H1 (cell line): ENCODE results near the gene EPB41L3. TPM values are rescaled to one million over a fixed set of nuclear protein-coding genes. Genes with fewer than 3 reads are reported as not detected.

Source experiments
- CTCF ChIA-PET: fragments of 300-600 bp; sonication (Branson Sonifier 250); formaldehyde crosslinking; loops from one replicate; lab custom pipeline; 2021; ENCODE audit not compliant: partially characterized antibody; lab: Charles Lee
- POLR2A ChIA-PET: fragments of 300-600 bp; sonication (Branson Sonifier 250); formaldehyde crosslinking; loops from one replicate; lab custom pipeline; 2021; ENCODE audit warnings: inconsistent platforms; ENCODE audit not compliant: partially characterized antibody; lab: Charles Lee
- DNase-seq, 2 experiments: peaks; one replicate each; pipeline versions ENCODE4 v3.0.0 to v3.0.0-alpha.2; 2010 to 2022; ENCODE audit warnings: low spot score in 2 of 2, low read depth in 1 of 2, mixed read lengths in 1 of 2
- FAIRE-seq: peaks from 2 replicates; lab custom pipeline; 2011; peaks lifted over from hg19 to GRCh38; lab: Jason Lieb, UNC
- H2AFZ ChIP-seq: 2 replicates; pipeline ENCODE4 v1.8.1; 2012; ENCODE audit warnings: low read length, inconsistent platforms
- H2AK5ac ChIP-seq: 2 replicates; pipeline ENCODE4 v1.6.1; 2013; ENCODE audit warnings: low read depth, low read length
- H2BK120ac ChIP-seq: replicated peaks from 2 replicates; pipeline ENCODE3; 2013; ENCODE audit warnings: low read depth, low read length, inconsistent platforms
- H2BK12ac ChIP-seq: 2 replicates; pipeline ENCODE4 v1.6.1; 2013; ENCODE audit warnings: low read depth, low read length
- H2BK15ac ChIP-seq: 2 replicates; pipeline ENCODE4 v1.6.1; 2013; ENCODE audit warnings: low read length
- H2BK20ac ChIP-seq: 2 replicates; pipeline ENCODE4 v1.6.1; 2013; ENCODE audit warnings: low read length
- H2BK5ac ChIP-seq: 2 replicates; pipeline ENCODE4 v1.6.1; 2013; ENCODE audit warnings: low read depth, low read length
- H3K14ac ChIP-seq: 2 replicates; pipeline ENCODE4 v1.6.1; 2013; ENCODE audit warnings: inconsistent platforms; ENCODE audit not compliant: insufficient read length
- H3K18ac ChIP-seq: 2 replicates; pipeline ENCODE4 v1.6.1; 2013; ENCODE audit warnings: low read length; ENCODE audit errors: extremely low read depth
- H3K23ac ChIP-seq: 2 replicates; pipeline ENCODE4 v1.6.1; 2013; ENCODE audit warnings: inconsistent platforms; ENCODE audit not compliant: insufficient read length
- H3K23me2 ChIP-seq: 2 replicates; pipeline ENCODE4 v1.6.1; 2013; ENCODE audit warnings: low read depth, low read length
- H3K27ac ChIP-seq: 2 replicates; pipeline ENCODE4 v1.6.1; 2011; ENCODE audit warnings: low read depth, low read length, inconsistent platforms
- H3K27me3 ChIP-seq, 4 experiments: replicated peaks in 1 of 4; 1 replicate in 1 of 4; 2 replicates in 3 of 4; pipeline versions ENCODE4 v1.6.1 to v1.8.1; 2011 to 2013; ENCODE audit warnings: low read length in 3 of 4, mild to moderate bottlenecking in 3 of 4, inconsistent platforms in 2 of 4, mixed read lengths in 2 of 4, moderate library complexity in 1 of 4; ENCODE audit not compliant: control insufficient read depth in 3 of 4, insufficient read depth in 3 of 4; ENCODE audit errors: extremely low read depth in 1 of 4
- H3K36me3 ChIP-seq, 4 experiments: 2 replicates each; pipeline versions ENCODE4 v1.6.1 to v1.8.1; 2011 to 2013; ENCODE audit warnings: mild to moderate bottlenecking in 4 of 4, low read length in 3 of 4, moderate library complexity in 2 of 4, control low read depth in 1 of 4, inconsistent platforms in 1 of 4; ENCODE audit not compliant: insufficient read depth in 4 of 4, control insufficient read depth in 2 of 4
- H3K4ac ChIP-seq: replicated peaks from 2 replicates; pipeline ENCODE3; 2013; ENCODE audit warnings: low read length, low read depth, mixed read lengths, inconsistent platforms; ENCODE audit not compliant: insufficient read length
- H3K4me1 ChIP-seq, 4 experiments: replicated peaks in 1 of 4; 1 replicate in 1 of 4; 2 replicates in 3 of 4; pipeline versions ENCODE4 v1.6.1 to v1.8.1; 2011 to 2013; ENCODE audit warnings: low read length in 3 of 4, inconsistent platforms in 2 of 4, mixed read lengths in 1 of 4; ENCODE audit not compliant: insufficient read depth in 4 of 4, control insufficient read depth in 3 of 4
- H3K4me2 ChIP-seq, 2 experiments: 2 replicates each; pipeline versions ENCODE4 v1.6.1 to v1.8.1; 2011 to 2013; ENCODE audit warnings: low read depth in 2 of 2, low read length in 2 of 2, control low read depth in 1 of 2, inconsistent platforms in 1 of 2, mild to moderate bottlenecking in 1 of 2; ENCODE audit not compliant: insufficient read depth in 1 of 2
- H3K4me3 ChIP-seq, 4 experiments: fragments of 200-600, 300-600 bp in 1 of 4; sonication (generic), shearing (Covaris generic), sonication (Bioruptor Twin) in 1 of 4; 2 replicates each; pipeline versions ENCODE4 v1.5.1 to v1.8.1; 2011 to 2016; ENCODE audit warnings: low read length in 4 of 4, low read depth in 3 of 4, control low read depth in 2 of 4, inconsistent platforms in 2 of 4, mild to moderate bottlenecking in 2 of 4, mixed read lengths in 1 of 4, moderate library complexity in 1 of 4; ENCODE audit not compliant: insufficient read depth in 2 of 4; ENCODE audit errors: extremely low read depth in 1 of 4
- H3K56ac ChIP-seq: replicated peaks from 2 replicates; pipeline ENCODE3; 2013; ENCODE audit warnings: low read depth, mild to moderate bottlenecking, mixed read lengths, low read length, inconsistent platforms; ENCODE audit not compliant: insufficient read length
- H3K79me1 ChIP-seq: 2 replicates; pipeline ENCODE4 v1.6.1; 2013; ENCODE audit warnings: low read depth, low read length, control low read depth
- H3K79me2 ChIP-seq, 2 experiments: 2 replicates each; pipeline versions ENCODE4 v1.6.1 to v1.8.1; 2012 to 2013; ENCODE audit warnings: low read length in 2 of 2, mild to moderate bottlenecking in 2 of 2, inconsistent platforms in 1 of 2; ENCODE audit not compliant: insufficient read depth in 2 of 2, control insufficient read depth in 1 of 2
- H3K9ac ChIP-seq, 4 experiments: replicated peaks in 1 of 4; 1 replicate in 1 of 4; 2 replicates in 3 of 4; pipeline versions ENCODE4 v1.6.1 to v1.8.1; 2011 to 2013; ENCODE audit warnings: low read depth in 3 of 4, low read length in 3 of 4, control low read depth in 2 of 4, mild to moderate bottlenecking in 2 of 4, moderate library complexity in 2 of 4, inconsistent platforms in 1 of 4; ENCODE audit errors: extremely low read depth in 1 of 4
- H3K9me3 ChIP-seq, 2 experiments: 2 replicates each; pipeline versions ENCODE4 v1.6.1 to v1.8.1; 2012 to 2013; ENCODE audit warnings: mild to moderate bottlenecking in 2 of 2, moderate library complexity in 2 of 2, control low read depth in 1 of 2, inconsistent platforms in 1 of 2, low read depth in 1 of 2, low read length in 1 of 2, mixed read lengths in 1 of 2; ENCODE audit not compliant: insufficient read depth in 2 of 2
- H4K20me1 ChIP-seq, 2 experiments: replicated peaks in 1 of 2; 2 replicates each; pipeline versions ENCODE3 to v1.8.1; 2011 to 2013; ENCODE audit warnings: inconsistent platforms in 2 of 2, low read length in 2 of 2, mild to moderate bottlenecking in 1 of 2; ENCODE audit not compliant: insufficient read depth in 2 of 2, control insufficient read depth in 1 of 2
- H4K5ac ChIP-seq: 2 replicates; pipeline ENCODE4 v1.6.1; 2013; ENCODE audit warnings: low read length, low read depth, mixed read lengths, inconsistent platforms; ENCODE audit not compliant: insufficient read length
- H4K8ac ChIP-seq: 2 replicates; pipeline ENCODE4 v1.8.0; 2013; ENCODE audit warnings: mild to moderate bottlenecking, moderate library complexity, low read length, inconsistent platforms; ENCODE audit not compliant: insufficient read depth; ENCODE audit errors: extremely low read depth
- H4K91ac ChIP-seq: replicated peaks from 2 replicates; pipeline ENCODE3; 2013; ENCODE audit warnings: low read length, mixed read lengths, inconsistent platforms; ENCODE audit not compliant: insufficient read length
- BCL11A ChIP-seq, 2 experiments: IDR thresholded peaks; one replicate each; pipeline ENCODE4 v1.6.1; 2011; ENCODE audit warnings: low read depth in 2 of 2, low read length in 2 of 2, mild to moderate bottlenecking in 2 of 2
- CTBP2 ChIP-seq: IDR thresholded peaks from 2 replicates; pipeline ENCODE4 v1.7.0; 2011; ENCODE audit warnings: borderline replicate concordance, mild to moderate bottlenecking, moderate library complexity, mixed read lengths, low read length; ENCODE audit not compliant: insufficient read depth, insufficient read length
- PHF8 ChIP-seq: fragments of 200-600 bp; sonication (generic); conservative IDR thresholded peaks from 2 replicates; pipeline ENCODE4 v1.7.1; 2012; ENCODE audit warnings: low read depth, mild to moderate bottlenecking, inconsistent platforms, low read length, moderate library complexity
- SIRT6 ChIP-seq: IDR thresholded peaks from one replicate; pipeline ENCODE4 v1.7.1; 2012; ENCODE audit warnings: low read length, inconsistent platforms
- SP1 ChIP-seq: IDR thresholded peaks from 2 replicates; pipeline ENCODE4 v1.6.1; 2011; ENCODE audit warnings: low read depth, low read length
- TBP ChIP-seq: IDR thresholded peaks from 2 replicates; pipeline ENCODE4 v1.6.1; 2011; ENCODE audit warnings: low read depth, low read length, improper control_type of control experiment
- TCF12 ChIP-seq: IDR thresholded peaks from 2 replicates; pipeline ENCODE4 v1.6.1; 2011; ENCODE audit warnings: low read depth, mild to moderate bottlenecking, low read length
- WGBS, 2 experiments: shearing (Covaris generic) in 1 of 2; methylation state at CpG; one replicate each; pipeline versions ENCODE4 v1.1.6 to v1.1.7; 2013 to 2015; ENCODE audit warnings: low lambda C conversion rate in 2 of 2, mixed read lengths in 2 of 2, inconsistent platforms in 1 of 2, low coverage in 1 of 2, missing lambda C conversion rate in 1 of 2; ENCODE audit not compliant: insufficient replicate concordance in 2 of 2, insufficient coverage in 1 of 2, insufficient read length in 1 of 2; ENCODE audit errors: extremely low coverage in 1 of 2, missing lambda C conversion rate in 1 of 2; 5-methylcytosine and 5-hydroxymethylcytosine counted together
- polyA plus RNA-seq, 7 experiments: library from polyadenylated mRNA; depleted of rRNA in 3 of 7; stranded (reverse) in 5 of 7; unstranded in 2 of 7; fragments of >200 nt in 5 of 7; fragments of 200-250 nt in 2 of 7; gene quantifications; 1 replicate in 5 of 7; 2 replicates in 1 of 7; 4 replicates in 1 of 7; pipeline versions ENCODE4 v1.2.1 to v1.2.3, GENCODE V29; 2011 to 2013; ENCODE audit warnings: missing spikeins in 2 of 7, mixed read lengths in 2 of 7
- total RNA-seq: library from RNA; stranded (reverse); fragmentation: NEBNext Ultra II Directional; extraction: Animal tissue kit (Norgen Biotek cat#: 25700); gene quantifications from 2 replicates; pipeline ENCODE4 v1.2.1, GENCODE V29; 2021
- TF ChIP-seq, protein P1 (sequence below): IDR thresholded peaks from 2 replicates; pipeline ENCODE4 v1.6.1; 2011; ENCODE audit warnings: low read length, improper control_type of control experiment
- TF ChIP-seq, protein P2 (sequence below): IDR thresholded peaks from 2 replicates; pipeline ENCODE4 v1.6.1; 2012; ENCODE audit warnings: inconsistent platforms

EPB41L3 gene
- total and polyA plus RNA-seq, 2 of the 8 experiments (the other 6 are each of a cell fraction or from before 2014, with no cell fraction given) = 7.9 to 16.1 TPM

- H3K9me3 ChIP-seq = no peaks in the 10 kb centered on the region
- H2BK5ac ChIP-seq = no peak overlapping the region
- H3K9ac ChIP-seq = no peak overlapping the region
- 92% methylated on average over 10 of the region's 10 CpGs; no CpG with 5 or more reads in 1 of the 2 experiments for WGBS, 2 experiments
- no peak overlapping the region for H2AFZ ChIP-seq
- H2AK5ac ChIP-seq = no peak overlapping the region
- H3K23ac ChIP-seq = no peak overlapping the region
- H3K4me2 ChIP-seq = no peak overlapping the region
- no peak overlapping the region for H2BK120ac ChIP-seq
- H4K20me1 ChIP-seq = no peaks in the 10 kb centered on the region
- no peak overlapping the region for H3K27ac ChIP-seq
- H3K79me1 ChIP-seq = no peaks in the 10 kb centered on the region
- H3K27me3 ChIP-seq = no peaks in the 10 kb centered on the region
- FAIRE-seq = no peak
- no peaks in the 10 kb centered on the region for H3K4me1 ChIP-seq
- no peak overlapping the region for H3K14ac ChIP-seq
- no peak overlapping the region for H2BK15ac ChIP-seq
- H3K36me3 ChIP-seq = no peaks in the 10 kb centered on the region; a peak in 1 of 8 replicates
- POLR2A ChIA-PET = no interaction called here
- H4K91ac ChIP-seq = no peak overlapping the region
- no peaks in the 10 kb centered on the region for H3K23me2 ChIP-seq
- no peak overlapping the region for H3K18ac ChIP-seq
- no peak overlapping the region for H2BK20ac ChIP-seq
- H3K56ac ChIP-seq = no peak overlapping the region
- no peak overlapping the region for H3K4me3 ChIP-seq
- H3K4ac ChIP-seq = no peak overlapping the region
- CTCF ChIA-PET = interaction anchor here (1.2 kb wide), 1 partner anchor 19 kb away, joined by 4 read pairs; no protein-coding TSS in a partner anchor
- DNase-seq = no peak
- no peak overlapping the region for H4K8ac ChIP-seq
- no peaks in the 10 kb centered on the region for H3K79me2 ChIP-seq
- no peak overlapping the region for H4K5ac ChIP-seq
- H2BK12ac ChIP-seq = no peak overlapping the region
- no peak for TF ChIP-seq PHF8
- no peak for TF ChIP-seq TCF12
- no peak for TF ChIP-seq SIRT6
- TF ChIP-seq TBP = no peak
- TF ChIP-seq, protein P1, sequence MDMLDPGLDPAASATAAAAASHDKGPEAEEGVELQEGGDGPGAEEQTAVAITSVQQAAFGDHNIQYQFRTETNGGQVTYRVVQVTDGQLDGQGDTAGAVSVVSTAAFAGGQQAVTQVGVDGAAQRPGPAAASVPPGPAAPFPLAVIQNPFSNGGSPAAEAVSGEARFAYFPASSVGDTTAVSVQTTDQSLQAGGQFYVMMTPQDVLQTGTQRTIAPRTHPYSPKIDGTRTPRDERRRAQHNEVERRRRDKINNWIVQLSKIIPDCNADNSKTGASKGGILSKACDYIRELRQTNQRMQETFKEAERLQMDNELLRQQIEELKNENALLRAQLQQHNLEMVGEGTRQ = no peak
- TF ChIP-seq, protein P2, sequence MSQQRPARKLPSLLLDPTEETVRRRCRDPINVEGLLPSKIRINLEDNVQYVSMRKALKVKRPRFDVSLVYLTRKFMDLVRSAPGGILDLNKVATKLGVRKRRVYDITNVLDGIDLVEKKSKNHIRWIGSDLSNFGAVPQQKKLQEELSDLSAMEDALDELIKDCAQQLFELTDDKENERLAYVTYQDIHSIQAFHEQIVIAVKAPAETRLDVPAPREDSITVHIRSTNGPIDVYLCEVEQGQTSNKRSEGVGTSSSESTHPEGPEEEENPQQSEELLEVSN = no peak
- no peak for TF ChIP-seq CTBP2
- TF ChIP-seq BCL11A (IDR thresholded peaks at IDR 0.05; ENCODE audit: low read depth in 2 of 2, low read length in 2 of 2) = no peak
- TF ChIP-seq SP1 = no peak
Observed at GRCh38 chr18:5519448-5520298, 24.1 kb downstream of the EPB41L3 start.
